GM19240 (cell line): ENCODE results near the gene IL17REL.
A peak's percentile ranks its signal among the peaks of the same experiment; 100 is the strongest.

Experiments used
- DNase-seq: peaks from one replicate; pipeline ENCODE4 v3.0.0; 2011; ENCODE audit warnings: low spot score; ENCODE audit not compliant: insufficient read length

The IL17REL gene

DNA sequence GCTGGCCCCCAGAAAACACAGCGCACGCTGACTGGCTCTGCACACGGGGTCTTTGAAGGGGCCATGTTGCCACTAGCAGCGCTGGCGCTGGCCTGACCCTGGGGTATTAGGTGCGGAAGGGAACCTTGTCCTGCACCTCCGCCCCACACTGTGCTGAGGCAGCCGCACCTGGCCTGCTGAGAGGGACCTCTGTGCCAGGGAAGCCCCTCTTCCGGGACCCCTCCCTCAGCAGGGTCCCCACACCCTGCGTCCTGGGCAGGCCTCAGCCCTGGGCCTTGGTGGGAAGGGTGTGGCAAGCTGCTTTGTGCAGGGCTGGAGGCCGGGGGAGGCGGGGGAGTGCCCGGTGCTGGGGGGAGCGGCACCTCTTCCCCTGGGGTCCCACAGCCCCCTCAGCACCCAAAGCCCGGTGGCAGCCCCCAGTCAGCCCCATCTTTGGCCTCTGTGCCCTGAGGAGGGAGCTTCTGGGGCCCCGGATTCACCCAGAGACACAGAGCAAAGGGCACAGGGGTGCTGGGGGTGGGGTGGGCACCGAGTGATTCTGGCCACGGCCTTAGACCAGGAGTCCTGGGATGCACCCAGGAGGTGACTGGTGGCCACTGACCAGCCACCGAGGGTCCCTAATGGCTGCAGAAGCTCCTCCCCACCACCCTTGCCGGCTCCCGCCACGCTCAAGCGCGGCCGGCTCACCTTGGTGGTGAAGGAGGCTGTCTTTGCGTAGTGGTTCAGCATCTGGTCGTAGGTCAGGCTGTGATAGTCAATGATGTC is 34.1 kb upstream of the IL17REL start:
- no peak for DNase-seq

DNA sequence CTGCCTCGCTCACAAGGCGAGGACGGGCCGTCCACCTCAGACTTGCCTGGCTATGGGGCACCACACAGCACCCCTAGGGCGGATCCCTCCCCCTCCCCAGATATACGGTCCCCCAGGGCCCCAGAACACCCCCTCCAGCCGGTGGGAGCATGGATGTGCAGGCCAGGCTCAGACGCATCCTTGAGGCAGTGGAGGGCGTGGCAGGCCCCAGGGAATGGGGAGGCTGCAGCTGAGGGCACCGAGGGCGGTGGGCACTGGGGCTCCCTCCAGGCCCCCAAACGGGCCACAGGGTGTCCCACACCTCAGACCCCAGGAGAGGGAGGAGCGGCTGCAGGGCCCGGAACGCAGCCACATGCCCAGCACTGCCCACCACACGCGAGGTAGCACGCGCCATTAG is 33.5 kb upstream of the IL17REL start:
- no peak for DNase-seq

DNA sequence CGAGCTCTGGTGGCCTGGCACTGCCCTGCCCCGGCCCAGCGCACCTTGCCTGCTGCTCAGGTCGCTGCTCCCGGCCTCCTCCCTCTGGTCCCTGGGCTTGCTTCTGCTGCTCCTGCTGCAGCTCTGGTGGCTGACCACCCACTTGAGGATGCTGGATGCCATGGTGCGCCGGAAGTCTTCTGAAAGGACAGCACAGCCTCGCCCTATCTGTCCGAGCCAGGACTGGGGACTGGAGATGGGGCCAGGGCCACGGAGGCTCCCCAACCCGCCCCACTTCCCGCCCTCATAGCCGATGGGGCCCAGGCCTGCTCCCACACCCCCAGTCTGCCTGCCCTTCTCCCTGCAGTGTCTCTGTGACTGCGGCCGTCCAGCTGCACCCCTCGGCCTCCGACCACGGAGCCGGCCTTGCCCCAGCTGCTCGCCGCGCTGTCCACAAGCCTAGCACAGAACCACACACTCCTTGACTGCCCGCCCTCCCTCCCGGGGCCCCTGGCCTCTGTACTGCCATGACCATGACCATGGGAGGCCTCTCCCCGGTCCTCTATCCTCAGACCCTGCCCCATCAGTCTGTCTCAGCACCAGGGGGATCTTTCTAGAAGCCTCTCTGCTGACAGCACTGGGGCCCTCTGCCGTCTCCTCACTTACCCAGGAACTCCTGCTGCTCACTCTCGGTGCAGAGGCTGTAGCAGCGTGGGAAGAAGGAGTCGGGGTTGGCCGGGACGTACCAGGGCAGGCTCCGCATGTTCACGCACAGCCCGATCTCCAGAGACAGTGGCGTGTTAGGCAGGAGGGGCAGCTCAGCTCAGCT is 32.9 kb upstream of the IL17REL start:
- DNase-seq: no peak

DNA sequence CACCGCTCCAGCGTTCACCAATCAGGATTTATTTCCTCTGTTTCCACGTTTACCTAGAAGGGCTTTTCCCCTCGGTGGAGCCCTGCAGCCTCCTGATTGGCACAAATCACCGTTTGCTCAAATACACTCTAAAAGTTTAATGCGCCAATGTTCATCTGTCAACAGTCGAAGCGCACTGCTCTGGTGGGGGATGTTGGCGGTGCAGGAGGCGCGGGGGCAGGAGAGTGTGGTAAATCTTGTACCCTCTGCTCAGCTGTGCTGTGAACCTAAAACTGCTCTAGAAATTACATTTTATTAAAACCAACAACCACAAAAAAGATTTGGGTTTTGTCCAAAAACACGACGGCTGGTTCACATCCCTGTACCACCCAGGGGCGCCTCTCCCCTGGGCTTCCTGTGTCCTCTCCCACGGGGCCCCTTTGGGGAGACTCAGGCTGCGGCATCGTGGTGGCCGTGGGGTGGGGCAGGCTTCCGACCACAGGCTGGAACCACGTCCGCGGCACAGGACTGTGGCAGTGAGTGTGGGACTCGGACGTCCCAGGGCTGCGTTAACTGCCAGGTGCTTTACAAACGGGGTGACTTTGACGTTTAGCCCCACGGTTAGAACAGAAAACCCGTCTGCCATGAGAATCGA is 32.0 kb upstream of the IL17REL start:
- no peak for DNase-seq

DNA sequence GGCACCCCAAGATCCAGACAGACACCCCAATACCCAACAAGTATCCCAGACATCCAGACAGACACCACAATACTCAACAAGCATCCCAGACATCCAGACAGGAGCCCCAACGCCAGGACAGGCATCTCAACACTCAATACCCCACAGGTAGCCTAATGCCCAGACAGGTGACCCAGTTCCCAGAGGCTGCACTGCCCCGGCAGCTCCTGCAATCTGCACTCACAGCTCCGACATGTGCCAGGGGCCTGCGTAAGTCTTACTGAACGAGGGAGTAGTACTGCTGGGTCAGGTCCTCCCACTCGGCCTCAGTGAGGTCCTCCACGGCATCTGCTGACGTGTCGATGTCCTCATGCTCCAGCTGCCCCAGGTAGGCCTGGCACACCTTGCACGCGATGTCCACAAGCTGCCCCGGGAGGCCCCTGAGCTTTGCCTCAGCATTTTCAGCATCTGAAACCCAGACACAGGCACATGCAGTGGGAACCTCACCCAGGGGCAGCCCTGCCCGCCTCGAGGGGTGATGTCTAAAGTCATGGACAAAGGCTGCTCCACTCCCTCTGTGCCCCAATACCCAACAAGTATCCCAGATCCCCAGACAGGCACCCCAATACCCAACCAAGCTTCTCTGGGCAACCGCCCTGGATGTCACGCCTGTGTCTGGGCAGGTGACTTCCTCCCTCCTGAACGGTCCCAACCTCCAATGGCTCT is 28.9 kb upstream of the IL17REL start:
- DNase-seq: no peak

DNA sequence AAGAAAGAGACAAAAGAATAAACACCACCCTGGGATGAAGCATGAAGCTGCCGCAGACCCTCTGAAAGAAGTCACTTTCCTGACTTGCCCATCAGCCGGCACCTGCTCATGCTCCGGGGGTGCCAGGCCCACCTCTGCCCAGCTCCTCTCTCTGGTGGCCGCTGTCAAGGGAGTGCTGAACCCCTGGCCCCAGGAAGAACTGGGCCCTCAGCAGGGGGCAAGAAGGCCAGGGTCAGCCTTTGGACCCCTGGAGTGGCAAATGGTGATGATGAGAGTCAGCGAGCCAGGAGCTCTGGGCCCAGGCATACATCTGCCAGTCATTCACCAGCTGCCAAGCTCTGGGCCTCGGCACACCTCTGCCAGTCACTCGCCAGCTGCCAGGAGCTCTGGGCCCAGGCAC is 28.2 kb upstream of the IL17REL start:
- DNase-seq: no peak

DNA sequence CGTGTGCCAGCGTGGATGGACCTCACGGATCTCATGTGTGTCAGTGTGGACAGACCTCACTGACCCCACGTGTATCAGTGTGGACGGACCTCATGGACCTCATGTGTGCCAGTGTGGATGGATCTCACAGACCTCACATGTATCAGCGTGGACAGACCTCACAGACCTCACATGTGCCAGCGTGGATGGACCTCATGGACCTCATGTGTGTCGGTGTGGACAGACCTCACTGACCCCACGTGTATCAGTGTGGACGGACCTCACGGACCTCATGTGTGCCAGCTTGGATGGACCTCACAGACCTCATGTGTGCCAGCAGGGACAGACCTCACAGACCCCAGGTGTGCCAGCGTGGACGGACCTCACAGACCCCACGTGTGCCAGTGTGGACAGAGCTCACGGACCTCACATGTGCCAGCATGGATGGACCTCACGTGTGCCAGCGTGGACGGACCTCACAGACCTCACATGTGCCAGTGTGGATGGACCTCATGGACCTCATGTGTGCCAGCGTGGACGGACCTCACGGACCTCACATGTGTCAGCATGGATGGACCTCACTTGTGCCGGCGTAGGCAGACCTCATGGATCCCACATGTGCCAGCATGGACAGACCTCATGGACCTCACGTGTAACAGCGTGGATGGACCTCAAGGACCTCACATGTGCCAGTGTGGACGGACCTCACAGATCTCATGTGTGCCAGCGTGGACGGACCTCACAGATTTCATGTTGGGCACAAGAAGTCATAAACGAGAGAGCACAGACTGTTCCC is 27.3 kb upstream of the IL17REL start:
- DNase-seq: no peak

DNA sequence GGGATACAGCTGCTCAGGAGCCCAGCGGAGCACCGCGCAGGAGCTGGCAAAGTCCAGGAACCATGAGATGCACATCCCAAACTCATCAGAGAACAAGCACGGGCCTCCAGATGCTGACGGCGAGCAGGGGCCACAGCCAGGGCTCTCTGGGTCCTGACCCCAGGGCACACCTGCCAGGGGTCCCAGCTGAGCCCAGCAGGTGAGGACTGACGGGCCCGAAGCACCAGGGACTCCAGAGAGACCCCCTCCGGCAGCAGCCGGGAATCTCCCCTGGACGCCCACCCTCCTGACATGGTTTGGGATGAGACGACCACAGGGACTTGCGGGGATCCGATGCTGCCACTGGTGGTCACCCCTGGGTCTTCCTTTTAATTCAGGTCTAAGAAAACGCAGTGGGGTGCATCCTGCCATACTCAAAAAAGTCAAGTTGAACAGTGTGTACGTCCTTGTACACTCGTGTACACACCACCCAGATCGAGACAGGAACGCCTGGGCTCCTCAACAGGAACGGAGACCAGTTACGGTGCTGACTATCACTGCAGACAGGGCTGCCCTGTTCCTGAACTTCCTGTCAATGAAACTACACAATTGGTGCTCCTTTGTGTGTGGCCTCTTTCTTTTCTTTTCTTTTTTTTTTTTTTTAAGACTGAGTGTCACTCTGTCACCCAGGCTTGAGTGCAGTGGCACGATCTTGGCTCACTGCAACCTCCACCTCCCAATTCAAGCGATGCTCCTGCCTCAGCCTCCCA is 23.6 kb upstream of the IL17REL start:
- DNase-seq: no peak

DNA sequence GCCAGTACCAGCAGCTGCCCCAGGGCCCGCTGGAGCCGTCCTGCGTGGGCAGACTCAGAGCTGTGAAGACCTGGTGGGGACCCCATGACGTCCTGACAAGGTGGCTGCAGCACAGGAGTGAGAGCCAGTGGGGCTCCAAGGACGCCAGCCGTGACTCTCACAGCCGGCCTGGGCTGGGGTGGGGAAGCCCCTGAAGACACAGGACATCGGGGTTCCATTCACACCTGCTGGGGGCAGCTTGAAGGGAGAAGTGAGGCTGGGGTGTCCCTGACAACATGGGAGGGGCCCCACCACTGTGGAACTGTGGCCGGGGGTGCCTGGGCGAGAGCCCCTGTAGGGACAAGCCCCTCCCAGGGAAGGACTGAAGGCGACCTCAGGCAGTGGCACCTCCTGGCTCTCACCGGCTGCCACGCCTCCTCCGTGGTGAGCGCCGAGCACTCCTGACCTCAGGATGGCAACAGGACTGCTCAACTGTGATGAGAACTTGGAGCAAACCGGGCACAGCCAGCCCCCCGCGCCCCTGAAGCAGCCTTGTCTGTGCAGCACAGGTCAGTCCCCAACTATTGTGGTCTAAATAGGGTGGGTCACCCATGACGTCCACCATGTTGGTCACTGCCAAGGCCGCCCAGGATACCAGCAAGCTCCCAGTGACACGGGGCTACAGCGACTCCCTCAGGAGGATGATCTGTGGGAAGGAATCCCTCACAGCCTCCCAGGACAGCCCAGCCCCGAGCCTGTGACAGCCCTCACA is 22.7 kb upstream of the IL17REL start:
- DNase-seq: no peak

DNA sequence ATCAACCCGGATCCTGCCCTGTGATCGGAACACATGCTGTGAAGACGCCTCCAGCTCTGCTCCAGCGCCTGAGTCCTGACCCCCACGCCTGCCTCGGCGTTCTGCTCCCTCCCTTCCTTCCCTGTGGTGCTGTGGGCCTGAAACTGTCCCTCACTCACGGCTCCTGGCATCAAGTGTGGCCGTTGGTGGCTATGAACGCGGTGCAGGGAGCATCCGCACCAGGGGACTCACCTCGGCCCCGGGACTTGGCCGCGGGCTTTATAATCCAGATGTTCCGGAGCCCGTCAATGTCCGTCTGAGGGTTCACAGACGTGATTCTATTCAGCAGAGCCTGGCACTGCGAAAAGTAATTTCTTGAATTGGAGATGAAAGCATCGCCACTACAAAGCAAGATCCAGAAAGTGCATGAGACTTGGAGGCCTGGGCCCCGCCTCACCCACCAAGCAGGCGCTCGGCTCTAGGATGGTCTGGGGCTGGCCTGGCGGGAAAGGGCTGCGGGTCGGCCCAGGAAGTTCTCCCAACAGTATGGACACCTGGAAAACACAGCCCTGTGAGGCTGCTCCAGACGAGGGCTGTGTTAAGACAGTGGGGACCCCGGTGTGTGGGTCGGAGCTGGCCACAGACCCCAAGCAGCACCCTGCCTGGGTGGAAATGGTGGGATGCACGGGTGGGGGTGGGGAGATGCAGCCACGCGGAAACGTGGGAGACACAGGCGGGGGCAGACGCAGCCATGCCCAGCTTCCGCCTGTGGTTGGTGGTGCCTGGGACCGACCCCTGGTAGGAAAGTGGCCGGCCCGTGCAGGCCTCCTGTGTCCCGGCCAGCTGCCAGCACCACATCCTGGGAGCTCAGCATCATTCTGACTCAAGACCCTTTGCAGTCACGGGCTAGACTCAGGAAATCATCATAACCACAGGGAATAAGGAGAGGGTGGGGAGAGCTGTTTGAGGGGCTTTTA is 21.8 kb upstream of the IL17REL start:
- DNase-seq: no peak

DNA sequence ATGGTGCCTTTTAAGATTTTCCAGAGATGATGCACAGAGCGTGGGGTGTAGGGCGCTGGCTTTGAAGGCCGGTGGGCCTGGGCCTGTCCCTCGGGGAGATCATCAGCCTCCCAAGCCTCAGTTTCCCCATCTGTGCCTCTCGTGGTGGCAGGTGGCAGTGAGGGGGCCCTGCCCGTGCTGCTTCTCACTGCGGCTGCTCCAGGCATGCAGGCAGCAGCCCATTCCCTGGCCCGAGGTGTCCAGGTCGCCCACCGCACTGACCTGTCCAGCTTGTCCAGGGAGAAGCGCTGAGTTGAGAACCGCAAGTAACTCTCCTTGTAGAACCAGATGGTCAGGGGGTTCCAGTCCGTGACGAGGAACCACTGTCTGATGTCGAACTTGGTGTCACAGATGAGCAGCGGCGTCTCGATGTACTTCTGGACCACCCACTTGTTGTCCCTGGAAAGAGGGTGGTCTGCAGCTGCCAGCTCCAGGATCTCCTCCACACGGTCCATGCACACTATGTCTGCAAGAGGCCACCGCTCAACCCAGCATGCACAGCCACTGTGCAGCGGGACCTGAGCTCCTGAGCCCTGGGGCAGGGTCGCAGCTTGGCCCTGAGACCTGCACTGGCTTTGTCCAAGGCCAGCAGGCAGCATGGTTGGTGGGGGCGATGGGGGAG is 20.5 kb upstream of the IL17REL start:
- DNase-seq: no peak

DNA sequence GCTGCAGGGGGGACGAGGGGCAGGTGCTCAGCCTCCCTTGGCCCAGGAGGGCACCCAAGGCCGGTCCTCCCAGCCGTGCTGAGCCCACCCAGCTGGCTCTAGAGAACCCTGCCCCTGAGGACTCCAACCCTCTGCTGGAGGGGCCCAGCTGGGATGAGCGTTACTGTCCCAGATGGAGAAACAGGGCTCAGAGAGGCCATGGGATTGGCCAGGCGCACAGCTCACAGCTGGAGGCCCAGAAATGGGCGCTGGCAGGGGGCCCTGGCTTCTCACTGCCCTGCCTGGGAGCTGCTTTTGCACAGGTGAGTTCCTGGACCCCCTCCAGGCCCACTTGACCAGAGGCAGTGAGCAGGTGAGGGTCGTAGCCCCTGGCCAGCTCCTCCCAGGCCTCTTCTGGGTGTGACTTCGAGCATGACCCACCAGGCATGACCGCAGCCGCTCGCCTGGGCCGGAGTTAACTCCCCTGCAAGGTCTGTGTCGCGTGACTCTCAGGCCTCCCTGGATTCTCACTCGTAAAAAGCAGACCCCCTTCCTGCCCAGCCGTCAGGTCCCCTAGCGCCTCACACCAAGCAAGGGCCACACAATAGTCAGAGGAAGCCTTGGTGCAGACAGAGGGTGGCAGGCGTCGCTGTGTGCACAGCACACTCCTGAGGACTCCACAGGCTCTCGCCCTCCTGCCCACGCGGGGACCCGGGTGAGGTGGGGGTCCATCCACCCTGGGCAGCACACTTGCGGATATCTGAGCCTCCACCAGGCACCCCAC is 19.7 kb upstream of the IL17REL start:
- no peak for DNase-seq

DNA sequence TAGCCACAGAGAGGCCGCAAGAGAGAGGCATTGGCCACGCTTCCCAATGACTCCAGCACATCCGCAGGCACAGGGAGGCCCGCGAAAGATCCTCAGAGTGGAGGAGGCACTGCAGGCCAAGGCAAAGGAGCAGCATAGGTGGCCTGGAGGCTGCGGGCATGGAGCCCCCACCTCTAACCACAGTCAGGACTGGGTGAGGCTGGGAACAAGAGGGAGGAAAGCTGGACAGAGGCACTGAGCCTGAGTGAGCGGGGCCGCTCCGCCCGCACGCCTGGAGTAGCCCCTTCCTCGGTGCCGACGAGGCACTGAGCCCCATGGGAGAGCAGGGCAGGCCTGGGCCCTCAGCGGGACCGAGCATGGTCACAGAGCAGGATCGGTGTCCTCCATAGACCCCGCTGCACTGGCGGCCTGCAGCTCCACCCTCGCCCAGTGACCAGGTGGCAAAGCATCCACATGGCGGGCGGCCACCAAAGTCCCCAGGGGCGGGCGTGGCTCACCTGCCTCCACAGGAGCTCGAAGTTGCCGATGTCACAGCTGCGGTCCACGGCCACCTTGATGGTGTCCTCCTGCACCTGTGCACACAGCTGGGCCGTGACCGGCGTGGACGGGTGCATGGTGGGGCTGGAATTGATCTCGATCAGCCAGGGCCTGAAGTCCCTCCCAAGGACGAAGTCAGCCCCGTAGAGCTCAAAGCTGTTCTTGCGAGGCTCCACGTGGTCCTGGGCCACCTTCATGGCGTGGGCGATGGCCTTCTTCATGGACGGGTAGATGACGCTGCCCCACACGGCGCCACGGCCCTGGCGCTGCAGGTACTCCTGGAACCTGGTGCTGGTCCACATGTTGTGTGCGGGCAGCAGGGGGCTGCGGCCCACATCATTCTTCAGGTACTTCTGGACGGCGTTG is 18.9 kb upstream of the IL17REL start:
- DNase-seq: no peak

DNA sequence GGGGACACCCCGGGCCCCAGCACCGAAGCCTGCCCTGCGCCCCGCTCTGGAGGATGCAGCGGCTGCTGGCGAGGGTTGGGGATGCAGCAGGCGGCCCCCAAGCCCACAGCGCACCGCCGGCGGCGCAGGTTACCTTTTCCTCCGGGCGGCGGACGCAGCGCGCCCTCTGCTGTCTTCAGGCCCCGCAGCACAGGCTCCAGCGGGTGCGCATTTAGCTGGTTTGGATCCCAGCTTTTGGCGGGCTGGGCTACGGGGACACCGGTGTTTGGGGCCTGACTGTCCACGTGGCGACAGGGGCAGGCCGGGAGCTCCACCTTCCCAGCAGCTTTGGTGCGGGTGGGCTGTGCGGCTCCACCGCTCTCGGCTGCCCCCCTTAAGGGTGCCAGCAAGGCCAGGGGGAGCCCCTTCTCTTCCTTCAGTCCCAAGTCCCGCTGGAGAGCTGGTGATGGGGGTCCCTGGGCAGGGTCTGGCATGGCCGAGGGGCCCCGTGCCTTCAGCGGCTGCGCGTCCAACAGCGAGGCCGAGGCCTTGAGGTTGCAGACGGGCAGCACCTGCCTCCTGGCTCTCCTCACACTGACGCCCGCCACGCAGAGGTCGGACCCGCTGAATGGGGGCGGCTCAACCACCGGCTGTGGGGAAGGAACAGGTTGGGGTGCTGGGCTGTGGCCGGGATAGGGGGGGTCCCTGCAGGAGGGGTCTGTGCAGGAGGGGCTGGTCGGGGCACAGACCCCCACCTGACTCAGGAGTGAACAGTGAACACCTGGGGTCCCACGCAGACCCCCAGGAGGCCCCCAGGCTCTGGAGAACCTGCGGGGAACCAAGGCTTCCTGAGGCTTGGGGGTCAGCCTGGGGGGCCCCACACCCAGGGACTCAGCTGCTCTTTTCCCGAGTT is 18.0 kb upstream of the IL17REL start:
- DNase-seq: peak; percentile 82
